Pons (tissue), 1 donor: ENCODE measurements around the gene MICALL2.

ENCODE experiments used
- DNase-seq: peaks from one replicate; pipeline ENCODE4 v3.0.0-alpha.2; 2016; ENCODE audit warnings: low spot score

The MICALL2 gene

GRCh38 chr7:1413936-1414639 is 45.2 kb downstream of the MICALL2 start:
- no peak for DNase-seq

- peak; percentile 62 for DNase-seq
These were observed 46.7 kb downstream of the MICALL2 start for GRCh38 chr7:1412322-1413261.

GRCh38 chr7:1411414-1411813 is 47.9 kb downstream of the MICALL2 start:
- no peak for DNase-seq

GRCh38 chr7:1410992-1411391 is 48.3 kb downstream of the MICALL2 start:
- no peak for DNase-seq

GRCh38 chr7:1409555-1409954 is 49.7 kb downstream of the MICALL2 start:
- no peak for DNase-seq

- no peak for DNase-seq
These were observed 50.8 kb downstream of the MICALL2 start for GRCh38 chr7:1408466-1408865.

- DNase-seq = no peak
These were observed 51.4 kb downstream of the MICALL2 start for GRCh38 chr7:1407892-1408291.

- DNase-seq = no peak
These were observed 54.2 kb downstream of the MICALL2 start for GRCh38 chr7:1404898-1405548.

GRCh38 chr7:1404460-1404809 is 54.8 kb downstream of the MICALL2 start:
- no peak for DNase-seq

GRCh38 chr7:1403638-1404459 is 55.4 kb downstream of the MICALL2 start:
- DNase-seq = no peak

- no peak for DNase-seq
These were observed 56.3 kb downstream of the MICALL2 start for GRCh38 chr7:1402791-1403637.

- no peak for DNase-seq
These were observed 57.0 kb downstream of the MICALL2 start for GRCh38 chr7:1402110-1402790.

GRCh38 chr7:1401011-1401410 is 58.3 kb downstream of the MICALL2 start:
- no peak for DNase-seq

- no peak for DNase-seq
These were observed 58.9 kb downstream of the MICALL2 start for GRCh38 chr7:1400371-1400770.

GRCh38 chr7:1397491-1398327 is 61.6 kb downstream of the MICALL2 start:
- no peak for DNase-seq

- DNase-seq = no peak
These were observed 63.1 kb downstream of the MICALL2 start for GRCh38 chr7:1396195-1396594.

- no peak for DNase-seq
These were observed 63.8 kb downstream of the MICALL2 start for GRCh38 chr7:1395211-1396070.

GRCh38 chr7:1394371-1394770 is 64.9 kb downstream of the MICALL2 start:
- no peak for DNase-seq
